ENCODE measurements around the gene TLL2. TPM values are rescaled to one million over a fixed set of nuclear protein-coding genes. Genes with fewer than 3 reads are reported as not detected.

TLL2 gene
- polyA plus RNA-seq, 3 donors: 0.69 to 0.95 (median 0.79) TPM

GRCh38 chr10:96441322-96441885 is 72.3 kb downstream of the TLL2 start:
- no peak for DNase-seq (ENCODE audit: extremely low read depth in 1 of 11, low read depth in 9 of 11, low spot score in 4 of 11)

GRCh38 chr10:96440361-96441292 is 73.1 kb downstream of the TLL2 start:
- DNase-seq (ENCODE audit: extremely low read depth in 1 of 11, low read depth in 9 of 11, low spot score in 4 of 11): no peak

DNA sequence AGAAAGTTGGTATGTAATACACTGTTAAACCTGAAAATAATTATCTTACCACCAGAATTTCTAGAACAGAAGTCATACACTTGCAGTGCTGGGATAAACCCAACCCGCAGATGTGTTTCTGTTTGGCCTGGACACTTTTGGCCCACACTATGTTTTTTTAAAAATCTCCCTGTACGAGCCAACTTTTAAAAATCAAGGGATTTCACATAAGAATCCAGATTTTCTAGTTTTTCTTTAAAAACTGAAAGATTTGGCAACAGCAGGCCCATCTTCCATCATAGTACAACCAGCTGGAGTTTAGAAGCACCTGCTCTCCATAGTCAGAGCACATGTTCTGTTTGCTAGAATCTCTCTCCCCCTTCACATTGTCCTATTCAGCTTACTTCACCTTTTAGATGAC is 74.0 kb downstream of the TLL2 start:
- no peak for DNase-seq (ENCODE audit: extremely low read depth in 1 of 11, low read depth in 9 of 11, low spot score in 4 of 11)

DNA sequence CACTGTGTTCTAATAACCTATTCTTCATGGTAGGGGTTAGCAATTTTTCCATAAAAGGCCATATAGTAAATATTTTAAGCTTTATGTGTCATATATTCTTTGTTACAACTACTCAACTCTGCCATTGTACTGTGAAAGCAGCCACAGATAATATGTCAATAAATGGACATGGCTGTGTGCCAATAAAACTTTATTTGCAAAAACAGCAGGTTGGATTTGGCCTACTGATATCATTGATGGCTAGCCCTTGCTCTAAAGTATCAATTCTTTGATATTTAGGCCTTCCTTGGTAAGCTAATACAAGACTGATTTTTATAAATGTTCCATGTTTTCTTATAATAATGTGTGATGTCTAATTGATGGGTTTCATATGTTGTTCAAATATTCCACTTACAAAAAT is 77.7 kb downstream of the TLL2 start:
- no peak for DNase-seq (ENCODE audit: extremely low read depth in 1 of 11, low read depth in 9 of 11, low spot score in 4 of 11)

GRCh38 chr10:96431211-96431970 is 82.3 kb downstream of the TLL2 start:
- DNase-seq (ENCODE audit: extremely low read depth in 1 of 11, low read depth in 9 of 11, low spot score in 4 of 11): no peak

DNA sequence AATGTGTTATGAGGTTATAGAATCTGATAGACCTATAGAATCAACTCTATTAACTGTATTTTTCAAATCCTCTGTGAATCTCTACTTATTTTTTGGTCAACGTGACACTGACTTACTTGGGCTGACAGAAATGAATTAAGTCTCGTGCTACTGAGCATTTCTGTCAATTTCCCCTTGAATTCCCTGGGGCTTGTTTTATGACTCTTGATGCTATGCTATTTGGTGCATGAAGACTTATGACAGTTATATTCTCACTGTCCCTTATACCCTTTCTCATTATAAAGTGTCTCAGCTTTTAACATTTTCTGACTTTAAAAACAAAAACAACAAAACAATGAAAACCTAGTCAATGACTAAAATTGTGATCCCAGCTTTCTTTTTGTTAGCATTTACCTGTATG is 86.4 kb downstream of the TLL2 start:
- no peak for DNase-seq (ENCODE audit: extremely low read depth in 1 of 11, low read depth in 9 of 11, low spot score in 4 of 11)

DNA sequence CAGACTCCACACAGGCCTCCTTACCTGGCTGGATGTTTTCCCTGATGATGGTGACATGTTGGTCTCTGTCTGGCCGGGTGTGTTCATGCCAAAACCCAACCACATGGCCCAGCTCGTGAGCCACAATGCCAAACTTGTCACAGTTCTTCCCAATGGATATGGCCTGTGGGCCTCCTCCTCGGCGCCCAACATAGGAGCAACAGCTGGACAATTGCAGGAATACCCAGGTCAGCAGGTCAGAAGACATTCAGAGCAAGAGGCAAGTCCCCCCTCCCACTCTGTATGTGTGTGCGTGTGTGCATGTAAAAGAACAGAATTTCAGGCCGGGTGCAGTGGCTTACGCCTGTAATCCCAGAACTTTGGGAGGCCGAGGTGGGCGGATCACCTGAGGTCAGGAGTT is 91.2 kb downstream of the TLL2 start:
- DNase-seq (ENCODE audit: extremely low read depth in 1 of 11, low read depth in 9 of 11, low spot score in 4 of 11): no peak

DNA sequence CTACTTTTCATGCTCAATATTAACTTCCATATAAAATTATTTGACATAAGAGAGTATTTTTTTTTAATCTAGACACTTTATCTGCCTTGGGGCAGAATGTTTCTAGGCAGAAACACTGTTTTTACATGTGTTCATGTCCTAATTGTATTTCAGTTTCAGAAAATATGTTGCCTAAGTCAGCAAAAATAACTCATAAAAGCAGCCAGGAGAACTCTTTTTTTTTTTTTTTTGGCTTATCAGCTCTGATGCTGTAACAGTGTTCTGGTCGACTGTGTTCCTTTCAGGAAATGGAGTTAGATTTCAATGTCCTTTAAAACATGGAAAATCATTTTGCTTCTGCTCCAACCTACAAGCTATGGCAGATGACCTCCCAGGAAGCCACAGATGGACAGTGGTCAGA is 91.7 kb downstream of the TLL2 start:
- DNase-seq (ENCODE audit: extremely low read depth in 1 of 11, low read depth in 9 of 11, low spot score in 4 of 11): no peak

- DNase-seq (ENCODE audit: extremely low read depth in 1 of 11, low read depth in 9 of 11, low spot score in 4 of 11): no peak
These were observed 93.3 kb downstream of the TLL2 start for GRCh38 chr10:96420228-96421009.

GRCh38 chr10:96419351-96419750 is 94.4 kb downstream of the TLL2 start:
- DNase-seq (ENCODE audit: extremely low read depth in 1 of 11, low read depth in 9 of 11, low spot score in 4 of 11): no peak

DNA sequence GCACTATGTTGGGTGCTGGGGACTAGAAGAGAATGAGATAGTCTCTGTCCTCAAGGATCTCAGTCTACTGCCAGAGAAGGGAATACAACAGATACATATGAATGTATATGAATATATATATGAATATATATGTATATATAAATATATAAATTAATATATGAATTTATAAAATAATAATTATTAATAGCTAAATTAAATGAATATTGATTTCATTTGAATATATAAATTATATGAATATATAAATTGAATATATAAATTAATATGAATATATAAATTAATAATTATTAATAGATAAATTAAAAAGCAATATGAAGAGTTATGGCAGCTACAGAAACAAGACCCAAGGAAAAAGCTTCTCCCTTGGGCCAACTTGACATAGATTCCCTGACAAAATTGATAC is 95.1 kb downstream of the TLL2 start:
- DNase-seq (ENCODE audit: extremely low read depth in 1 of 11, low read depth in 9 of 11, low spot score in 4 of 11): no peak

- DNase-seq (ENCODE audit: extremely low read depth in 1 of 11, low read depth in 9 of 11, low spot score in 4 of 11): no peak
These were observed 96.3 kb downstream of the TLL2 start for GRCh38 chr10:96417441-96417840.

GRCh38 chr10:96416643-96417042 is 97.1 kb downstream of the TLL2 start:
- DNase-seq (ENCODE audit: extremely low read depth in 1 of 11, low read depth in 9 of 11, low spot score in 4 of 11): peak in 9 of 11 donors; percentile 18 to 57 (median 44)

- DNase-seq (ENCODE audit: extremely low read depth in 1 of 11, low read depth in 9 of 11, low spot score in 4 of 11): no peak
These were observed 97.7 kb downstream of the TLL2 start for GRCh38 chr10:96415891-96416554.

GRCh38 chr10:96415150-96415890 is 98.4 kb downstream of the TLL2 start:
- DNase-seq (ENCODE audit: extremely low read depth in 1 of 11, low read depth in 9 of 11, low spot score in 4 of 11): no peak

DNA sequence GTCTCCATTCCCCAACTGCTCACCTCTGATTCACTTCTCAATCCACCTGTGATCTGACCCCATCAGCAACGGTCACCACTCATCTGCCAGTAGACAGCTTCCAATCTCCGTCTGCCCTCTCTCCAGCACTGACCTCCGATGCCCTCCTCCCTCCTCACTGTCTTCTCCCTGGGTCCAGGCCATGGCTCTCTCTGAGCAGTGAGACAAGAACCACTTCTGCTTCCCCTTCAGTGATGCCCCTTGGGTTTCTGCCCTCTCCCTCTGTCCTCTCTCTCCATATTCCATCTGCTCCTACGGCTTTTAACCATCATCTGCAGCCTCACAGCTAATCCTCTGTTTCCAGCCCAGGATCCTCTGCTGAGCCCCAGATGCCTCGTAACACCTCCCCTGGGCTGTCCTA is 99.4 kb downstream of the TLL2 start:
- DNase-seq (ENCODE audit: extremely low read depth in 1 of 11, low read depth in 9 of 11, low spot score in 4 of 11): no peak

GRCh38 chr10:96413151-96413787 is 100.5 kb downstream of the TLL2 start:
- DNase-seq (ENCODE audit: extremely low read depth in 1 of 11, low read depth in 9 of 11, low spot score in 4 of 11): no peak

Measured in renal cortex interstitium (tissue), 11 donors.